GM18870 (cell line): ENCODE measurements around the gene ASTE1.
"Not testable (repeated sequence)": the region's sequence is repeated elsewhere in the genome, so short reads cannot be mapped to it uniquely, and the experiment has no call there.

Experiments
- ATAC-seq: cut with Tn5 transposase; IDR thresholded peaks from one replicate; pipeline ENCODE4 v1.9.1; 2021; ENCODE audit warnings: moderate library complexity; ENCODE audit not compliant: unreplicated experiment

The ASTE1 gene

DNA sequence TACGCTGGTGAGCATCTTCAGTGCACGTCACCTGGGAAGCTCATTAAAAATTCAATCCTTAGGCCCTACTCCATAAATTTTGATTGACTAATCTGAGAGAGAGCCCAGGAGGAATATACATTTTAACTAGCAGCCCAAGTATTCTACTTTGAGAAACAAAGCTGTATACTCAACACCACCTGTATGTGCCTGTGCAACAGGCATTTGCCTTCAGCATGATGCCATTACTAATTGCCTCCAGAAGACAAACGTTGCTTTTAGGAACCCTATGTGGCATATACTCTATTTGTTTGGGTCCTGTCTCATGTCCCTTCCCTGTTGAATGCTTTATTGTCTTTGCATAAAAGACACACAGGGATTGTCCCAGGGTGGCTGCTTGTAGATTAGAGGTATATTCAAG lies 7.7 kb downstream of the ASTE1 start:
- ATAC-seq: no peak

DNA sequence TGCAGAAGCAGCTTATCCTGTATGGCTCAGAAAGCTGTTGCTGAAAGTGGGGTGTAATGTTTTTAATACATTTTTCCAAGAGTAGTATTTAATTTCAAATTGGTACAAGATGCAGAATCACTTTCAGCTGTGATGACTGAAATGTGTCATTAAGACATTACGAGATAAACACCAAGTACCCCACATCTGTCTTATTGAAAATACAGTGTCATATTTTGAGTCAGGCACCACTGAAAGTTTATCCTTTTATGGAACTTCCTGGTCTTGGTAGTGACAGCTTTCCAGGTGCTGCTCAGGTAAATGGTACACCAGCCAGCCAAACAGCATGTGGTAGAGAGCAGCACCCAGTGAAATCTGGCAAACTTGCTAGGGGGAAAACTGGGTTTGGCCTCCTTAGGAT lies 16.9 kb downstream of the ASTE1 start:
- no peak for ATAC-seq

DNA sequence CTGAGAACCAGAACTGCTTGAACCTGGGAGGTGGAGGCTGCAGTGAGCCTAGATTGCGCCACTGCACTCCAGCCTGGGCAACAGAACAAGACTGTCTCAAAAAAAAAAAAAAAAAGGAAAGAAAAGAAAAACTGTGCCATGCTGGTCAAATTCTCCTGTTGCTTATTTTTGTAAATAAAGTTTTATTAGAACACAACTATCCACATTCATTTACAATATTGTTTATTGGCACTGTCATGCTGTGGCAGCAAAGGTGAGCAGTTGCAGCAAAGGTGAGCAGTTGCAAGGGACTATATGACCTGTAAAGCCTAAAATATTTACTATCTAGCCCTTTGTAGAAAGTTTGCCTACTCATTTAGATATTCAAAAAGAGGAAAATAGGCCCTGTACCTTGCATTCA lies 18.3 kb downstream of the ASTE1 start:
- ATAC-seq: no peak

DNA sequence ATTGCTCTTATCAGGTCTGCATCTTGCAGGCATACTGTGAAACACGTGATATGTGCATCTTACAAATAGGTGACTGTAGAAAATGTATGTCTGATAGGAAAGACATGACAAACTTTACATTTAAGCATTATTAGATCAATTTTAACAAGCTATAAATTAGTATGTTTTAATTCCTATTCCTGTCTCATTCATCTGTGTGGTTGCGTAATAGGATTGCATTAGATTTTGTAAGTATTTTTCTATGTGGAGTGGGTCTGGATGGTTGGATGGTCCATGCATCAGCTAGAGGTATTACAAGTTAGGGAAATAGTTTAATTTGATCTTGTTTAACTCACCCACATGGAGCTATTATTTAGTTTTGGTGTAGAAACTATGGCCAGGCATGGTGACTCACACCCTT lies 18.8 kb downstream of the ASTE1 start:
- ATAC-seq: no peak

DNA sequence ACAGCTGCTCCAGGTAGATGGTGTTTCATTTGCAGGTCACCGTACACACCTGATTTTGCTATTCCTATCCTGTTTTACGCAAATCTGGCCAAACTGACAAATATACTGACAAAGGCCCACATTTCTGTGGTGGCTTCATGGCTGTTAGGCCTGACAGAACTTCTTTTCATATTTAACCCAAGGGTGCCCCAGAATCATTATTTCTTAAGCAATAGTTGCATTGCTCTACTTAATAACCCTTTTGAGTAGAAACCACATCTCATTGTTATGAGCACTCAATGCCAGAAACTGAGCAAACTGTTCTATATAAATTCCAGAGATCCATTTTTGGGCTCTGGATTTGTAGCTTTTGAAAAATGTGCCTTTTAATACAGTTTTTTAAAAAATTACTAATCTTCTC lies 19.4 kb downstream of the ASTE1 start:
- ATAC-seq: no peak

DNA sequence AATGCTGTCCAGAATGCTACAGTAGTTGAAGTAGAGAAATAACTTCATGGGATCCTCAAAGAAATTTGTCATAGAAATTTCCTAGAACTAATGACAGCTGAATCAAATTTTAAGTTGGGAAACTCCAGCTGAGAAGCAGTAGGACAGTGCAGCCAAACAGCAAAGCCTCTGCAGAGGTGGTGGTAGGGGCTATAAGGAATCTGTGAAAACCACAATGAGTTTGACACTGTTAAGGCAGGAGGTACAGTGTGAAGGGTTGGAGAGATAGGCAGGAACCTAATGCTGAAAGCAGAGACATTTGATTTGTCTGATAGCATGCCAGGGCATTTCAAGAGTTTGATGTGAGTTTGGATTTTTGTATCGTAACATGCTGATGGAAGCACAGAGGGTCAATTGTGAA lies 22.0 kb downstream of the ASTE1 start:
- ATAC-seq: no peak

DNA sequence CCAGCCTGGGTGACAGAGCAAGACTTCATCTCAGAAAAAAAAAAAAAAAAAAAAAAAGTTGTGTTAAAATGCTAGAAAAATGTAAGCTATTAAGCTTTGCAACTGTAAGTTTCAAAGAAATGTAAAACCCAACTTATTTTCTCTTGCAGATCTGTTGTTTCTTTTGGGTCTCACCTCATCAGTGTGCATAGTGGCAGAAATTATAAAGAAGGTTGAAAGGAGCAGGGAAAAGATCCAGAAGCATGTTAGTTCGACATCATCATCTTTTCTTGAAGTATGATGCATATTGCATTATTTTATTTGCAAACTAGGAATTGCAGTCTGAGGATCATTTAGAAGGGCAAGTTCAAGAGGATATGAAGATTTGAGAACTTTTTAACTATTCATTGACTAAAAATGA lies 25.6 kb downstream of the ASTE1 start:
- ATAC-seq: no peak

DNA sequence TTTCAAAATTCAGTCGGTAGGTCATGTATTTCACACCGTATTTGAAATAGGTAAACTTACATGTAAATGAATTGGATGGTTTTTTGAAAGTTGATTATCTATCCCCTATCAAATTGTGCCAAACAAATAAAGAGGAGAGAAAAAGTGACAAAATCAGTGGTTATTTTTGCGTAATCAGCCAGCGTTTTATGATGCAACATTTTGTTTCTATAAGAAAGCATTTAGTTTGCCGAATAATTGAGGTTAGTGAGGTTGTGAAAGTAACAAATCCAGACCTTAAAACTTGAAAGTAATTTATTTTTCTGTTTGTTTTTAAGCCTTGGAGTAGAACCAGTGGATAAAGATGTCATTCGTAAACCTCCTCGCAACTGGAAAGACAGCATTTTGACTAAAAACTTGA lies 29.3 kb downstream of the ASTE1 start:
- no peak for ATAC-seq

DNA sequence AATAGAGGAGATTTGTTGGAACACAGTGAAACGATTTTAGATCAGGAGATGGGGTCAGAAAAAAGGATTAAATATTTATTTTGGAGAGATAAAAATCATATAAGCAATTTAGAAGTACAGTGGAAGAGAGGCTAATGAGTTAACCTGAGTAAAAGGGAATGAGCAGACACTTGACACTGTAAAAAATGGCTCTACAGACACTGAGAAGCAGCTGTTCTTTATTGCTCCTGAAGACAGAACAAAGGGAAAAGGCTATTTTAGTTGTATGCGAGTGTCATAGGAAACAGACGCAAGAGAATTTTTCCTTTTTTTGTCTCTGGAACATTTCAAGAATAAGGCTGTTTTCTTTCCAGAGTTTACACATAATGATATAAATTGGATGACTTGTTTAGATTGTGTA lies 34.3 kb downstream of the ASTE1 start:
- ATAC-seq: no peak

DNA sequence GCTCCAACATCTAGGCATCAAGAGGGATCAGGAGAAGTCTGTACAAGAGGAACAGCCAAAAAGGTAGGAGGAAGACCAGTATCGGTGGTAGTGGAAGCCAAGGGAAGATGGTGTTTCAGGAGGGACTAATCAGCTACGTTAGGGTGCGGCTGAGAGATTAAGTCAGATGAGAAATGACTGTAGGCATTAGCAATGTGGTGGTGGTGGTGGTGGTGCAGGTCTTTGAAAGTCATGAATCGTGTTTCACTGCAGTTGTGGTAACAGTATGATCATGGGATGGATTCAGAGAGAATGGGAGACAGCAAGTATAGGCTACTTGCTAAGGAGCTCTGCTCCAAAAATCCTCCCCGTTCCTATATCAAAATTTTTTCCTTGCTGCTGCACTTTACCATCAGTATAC lies 35.5 kb downstream of the ASTE1 start:
- ATAC-seq: no peak

DNA sequence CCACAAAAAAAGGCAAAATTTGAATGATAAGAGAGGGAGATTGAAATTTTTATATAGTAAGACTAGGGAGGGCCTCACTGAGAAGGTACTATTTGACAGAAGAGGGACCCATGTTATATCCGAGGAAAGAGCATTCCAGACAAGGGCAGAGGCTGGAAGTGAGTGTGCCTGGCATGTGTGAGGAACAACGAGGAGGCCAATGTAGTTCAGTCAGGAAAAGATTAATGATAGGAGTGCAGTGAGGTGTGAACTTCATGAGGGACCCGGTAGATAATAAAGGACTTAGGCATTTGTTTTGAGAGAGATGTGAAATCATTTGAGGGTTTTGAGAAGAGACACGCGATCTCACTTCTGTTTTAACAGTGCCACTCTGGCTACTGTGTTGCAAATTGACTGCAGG lies 36.3 kb downstream of the ASTE1 start:
- ATAC-seq: no peak

DNA sequence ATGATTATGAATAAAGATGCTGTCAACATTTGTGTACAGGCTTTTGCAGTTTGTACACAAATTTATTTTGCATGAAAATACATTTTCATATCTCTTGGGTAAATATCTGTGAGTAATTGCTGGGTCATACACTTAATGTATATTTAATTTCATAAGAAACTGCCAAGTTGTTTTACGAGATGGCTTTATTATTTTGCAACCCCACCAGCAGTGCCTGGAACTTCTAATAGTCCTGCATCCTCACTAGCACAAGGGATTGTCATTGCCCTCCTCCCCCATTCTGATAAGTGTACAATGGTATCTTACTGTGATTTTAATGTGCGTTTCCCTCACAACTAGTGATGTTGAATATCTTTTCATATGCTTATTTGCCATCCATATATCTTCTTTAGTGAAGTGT lies 45.2 kb downstream of the ASTE1 start:
- ATAC-seq: no peak

DNA sequence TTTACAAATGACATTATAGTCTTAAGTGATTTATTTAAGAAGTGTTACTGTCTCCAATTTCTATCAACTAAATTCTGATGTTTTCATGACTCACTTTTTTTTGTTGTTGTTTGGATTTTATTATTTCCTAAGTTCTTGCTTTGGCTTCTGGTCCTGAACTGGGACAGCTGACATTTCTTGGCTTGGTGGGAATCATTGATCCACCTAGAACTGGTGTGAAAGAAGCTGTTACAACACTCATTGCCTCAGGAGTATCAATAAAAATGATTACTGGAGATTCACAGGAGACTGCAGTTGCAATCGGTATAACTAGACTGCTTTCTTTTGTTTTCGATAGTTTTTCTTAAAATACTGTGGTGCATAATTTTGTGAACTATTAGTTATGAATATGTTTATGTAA lies 47.5 kb downstream of the ASTE1 start:
- ATAC-seq: no peak

DNA sequence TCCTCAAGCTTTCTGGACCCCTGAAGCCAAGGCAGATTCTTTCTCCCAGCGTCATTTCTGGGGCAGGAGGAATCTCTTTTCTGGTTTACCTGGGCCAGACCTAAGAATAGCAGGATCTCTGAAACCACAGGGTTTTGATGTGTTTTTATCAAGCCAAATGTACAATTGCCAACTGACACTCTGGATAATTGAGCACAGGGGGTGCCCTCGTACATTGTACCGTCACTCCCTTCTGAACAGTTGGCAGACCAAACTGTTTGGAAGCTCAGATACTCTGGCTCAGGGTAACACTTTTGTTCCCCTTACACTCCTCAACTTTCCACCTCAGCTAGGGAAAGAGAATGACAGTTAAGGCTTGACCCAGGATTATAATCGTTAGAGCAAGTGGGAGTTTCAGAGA lies 49.9 kb downstream of the ASTE1 start:
- ATAC-seq: no peak

DNA sequence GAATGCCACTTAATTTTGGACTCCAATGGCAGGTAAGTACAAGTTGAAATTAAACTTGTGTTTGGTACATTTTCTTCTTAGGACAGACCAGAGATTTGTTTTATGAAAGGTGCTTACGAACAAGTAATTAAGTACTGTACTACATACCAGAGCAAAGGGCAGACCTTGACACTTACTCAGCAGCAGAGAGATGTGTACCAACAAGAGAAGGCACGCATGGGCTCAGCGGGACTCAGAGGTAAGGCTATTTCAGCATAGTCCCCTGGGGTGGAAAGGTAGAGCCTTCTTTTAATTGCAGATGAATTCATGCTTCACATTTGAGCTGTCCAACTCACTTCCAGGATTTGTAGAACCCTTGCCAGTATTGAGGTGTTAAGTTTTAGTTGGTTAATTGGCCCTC lies 51.4 kb downstream of the ASTE1 start:
- ATAC-seq: no peak

DNA sequence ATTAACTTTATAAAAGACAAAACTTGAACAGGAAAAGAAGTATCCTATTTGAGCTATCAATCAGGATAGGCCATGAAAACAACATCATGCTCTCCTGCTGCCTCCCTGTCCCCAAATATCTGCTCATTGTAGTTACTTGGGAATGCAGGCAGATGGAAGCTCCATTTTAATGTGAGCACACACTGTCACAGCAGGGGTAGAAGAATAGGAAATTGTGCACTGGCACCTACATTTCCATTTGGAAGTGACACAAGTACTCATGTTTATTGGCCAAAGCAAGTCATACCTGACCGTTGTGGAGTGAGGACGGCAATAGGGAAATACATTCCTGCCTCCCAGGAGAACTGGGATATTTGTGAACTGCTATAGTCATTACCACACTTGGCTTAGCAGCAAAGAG lies 52.4 kb downstream of the ASTE1 start:
- no peak for ATAC-seq

DNA sequence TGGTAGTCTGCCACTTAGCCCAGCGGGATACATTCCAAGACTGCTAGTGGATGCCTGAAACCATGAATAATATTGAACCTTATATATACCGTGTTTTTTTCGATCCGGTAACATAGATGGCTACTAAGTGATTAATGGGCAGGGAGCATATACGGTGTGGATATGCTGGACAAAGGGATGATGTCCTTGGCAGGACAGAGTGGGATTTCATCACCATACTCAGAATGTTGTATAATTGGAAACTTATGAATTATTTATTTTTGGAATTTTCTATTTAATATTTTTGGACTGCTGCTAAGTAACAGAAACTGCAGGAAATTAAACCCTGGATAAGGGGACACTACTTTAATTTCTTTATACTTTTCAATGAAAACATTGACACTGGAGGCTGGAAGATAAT lies 53.2 kb downstream of the ASTE1 start:
- no peak for ATAC-seq

DNA sequence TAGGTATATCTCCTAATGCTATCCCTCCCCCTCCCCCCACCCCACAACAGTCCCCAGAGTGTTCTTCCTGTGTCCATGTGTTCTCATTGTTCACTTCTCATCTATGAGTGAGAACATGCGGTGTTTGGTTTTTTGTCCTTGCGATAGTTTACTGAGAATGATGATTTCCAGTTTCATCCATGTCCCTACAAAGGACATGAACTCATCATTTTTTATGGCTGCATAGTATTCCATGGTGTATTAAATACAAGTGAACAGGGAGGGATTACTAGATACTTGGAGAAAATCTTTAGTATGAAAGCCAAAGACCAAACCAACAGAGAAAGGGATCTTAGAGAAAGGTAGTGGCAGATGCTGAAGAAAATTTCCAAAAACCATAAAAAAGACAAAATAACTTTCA lies 54.0 kb downstream of the ASTE1 start:
- not testable (repeated sequence) for ATAC-seq

DNA sequence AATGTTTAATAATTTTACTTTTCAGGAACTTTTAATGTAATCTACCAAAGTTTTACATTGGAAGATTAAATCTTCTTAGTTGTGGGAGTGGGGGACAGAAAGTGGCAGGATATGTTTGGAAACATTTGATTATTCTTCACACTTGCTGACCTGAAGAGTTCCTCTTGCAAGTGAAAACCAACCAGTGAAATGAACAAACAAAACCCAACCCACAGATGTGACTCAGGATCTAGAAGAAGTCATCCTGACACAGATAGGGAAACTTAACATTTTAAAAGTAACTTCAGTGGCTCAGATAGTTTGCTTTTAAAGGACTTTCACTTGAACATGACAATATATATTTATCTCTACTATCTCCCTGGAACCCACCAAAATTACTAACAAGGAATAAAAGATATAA lies 55.4 kb downstream of the ASTE1 start:
- ATAC-seq: no peak

DNA sequence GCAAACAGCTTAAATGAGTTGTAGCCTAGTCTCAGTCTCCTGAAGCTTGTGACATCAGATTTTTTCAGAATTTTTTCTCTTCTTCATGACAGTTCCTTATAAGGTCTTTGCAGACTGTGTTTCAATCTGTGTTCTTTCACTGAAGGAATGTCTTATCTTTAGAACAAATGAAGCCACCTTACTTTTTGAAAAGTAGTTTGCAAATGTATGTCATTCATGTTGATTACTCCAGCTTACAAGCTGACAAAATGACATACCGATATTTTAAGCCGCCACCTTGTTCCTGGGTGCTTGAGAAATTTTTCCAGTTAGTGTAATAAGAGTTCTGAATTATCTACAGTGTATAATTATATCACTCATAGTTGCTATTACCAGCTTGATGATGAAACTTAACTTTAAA lies 57.0 kb downstream of the ASTE1 start:
- no peak for ATAC-seq

DNA sequence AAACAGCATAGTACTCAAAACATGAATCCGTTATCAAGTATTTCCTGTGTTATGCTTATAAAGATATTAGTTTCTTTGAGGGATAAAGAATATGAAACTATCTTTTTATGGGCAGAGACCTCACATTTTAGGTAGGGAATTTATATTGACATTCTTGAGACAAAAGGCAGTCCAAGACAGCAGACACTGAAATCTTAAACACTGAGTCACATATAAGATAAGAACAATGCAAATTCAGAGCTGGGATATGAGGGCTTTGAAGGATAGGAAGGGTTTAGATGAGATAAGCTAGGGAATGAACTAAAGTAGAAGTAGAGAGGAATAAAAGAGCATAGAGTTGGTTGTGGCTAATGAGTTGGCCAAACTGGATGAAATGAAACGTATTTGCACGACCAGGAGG lies 58.4 kb downstream of the ASTE1 start:
- no peak for ATAC-seq

DNA sequence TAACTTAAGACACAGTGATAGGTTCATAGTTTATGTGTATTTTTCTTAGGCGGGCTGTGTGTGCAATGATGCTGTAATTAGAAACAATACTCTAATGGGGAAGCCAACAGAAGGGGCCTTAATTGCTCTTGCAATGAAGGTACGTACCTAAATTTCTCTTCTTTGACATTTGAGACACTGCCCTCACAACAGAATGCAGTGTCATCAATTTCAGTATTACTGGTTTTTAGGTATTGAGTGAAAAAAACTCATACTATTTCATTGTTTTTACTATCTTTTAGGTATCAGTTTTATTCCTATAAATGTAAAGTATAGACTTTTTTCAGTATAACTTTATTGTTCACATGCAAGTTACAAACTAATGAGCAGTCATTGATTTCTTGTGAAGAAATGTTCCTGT lies 59.3 kb downstream of the ASTE1 start:
- ATAC-seq: no peak

DNA sequence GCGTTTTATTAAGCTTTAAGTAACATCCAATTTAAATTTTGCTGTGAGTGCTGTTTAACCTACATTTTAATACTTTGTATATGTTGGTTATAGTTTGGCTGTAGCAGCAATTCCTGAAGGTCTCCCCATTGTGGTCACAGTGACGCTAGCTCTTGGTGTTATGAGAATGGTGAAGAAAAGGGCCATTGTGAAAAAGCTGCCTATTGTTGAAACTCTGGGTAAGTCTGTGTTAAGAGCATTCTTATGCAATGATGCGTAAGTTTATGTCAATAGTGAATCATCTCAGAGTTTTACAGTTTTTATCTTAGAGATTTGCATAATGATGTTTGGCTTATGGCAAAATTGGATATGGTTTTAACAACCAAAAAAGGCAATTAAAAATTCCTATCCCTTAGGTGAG lies 62.7 kb downstream of the ASTE1 start:
- ATAC-seq: no peak
